GM19328 (cell line): ENCODE measurements around the gene ZFHX2.

Experiments used
- ATAC-seq: cut with Tn5 transposase; IDR thresholded peaks from one replicate; pipeline ENCODE4 v1.9.1; 2021; ENCODE audit warnings: mild to moderate bottlenecking, moderate library complexity; ENCODE audit not compliant: unreplicated experiment

The ZFHX2 gene

GRCh38 chr14:23573384-23574015 lies 21.9 kb upstream of the ZFHX2 start:
- no peak for ATAC-seq

GRCh38 chr14:23572836-23573235 lies 21.3 kb upstream of the ZFHX2 start:
- no peak for ATAC-seq

GRCh38 chr14:23572524-23572828 lies 20.9 kb upstream of the ZFHX2 start:
- ATAC-seq, result no peak

- ATAC-seq, result no peak
Observed at GRCh38 chr14:23571701-23572523, 20.3 kb upstream of the ZFHX2 start.

GRCh38 chr14:23570806-23571483 lies 19.4 kb upstream of the ZFHX2 start:
- no peak for ATAC-seq

GRCh38 chr14:23569443-23570151 lies 18.0 kb upstream of the ZFHX2 start:
- no peak for ATAC-seq

- no peak for ATAC-seq
Observed at GRCh38 chr14:23568600-23569331, 17.2 kb upstream of the ZFHX2 start.

- no peak for ATAC-seq
Observed at GRCh38 chr14:23568021-23568599, 16.5 kb upstream of the ZFHX2 start.

GRCh38 chr14:23567186-23568020 lies 15.8 kb upstream of the ZFHX2 start, which contains the start of gene AP1G2:
AP1G2 (minus strand) TSS chr14:23567791; CDS start chr14:23567314, 477 bp downstream.
- peak; percentile 91 for ATAC-seq

GRCh38 chr14:23566778-23567185 lies 15.2 kb upstream of the ZFHX2 start:
- no peak for ATAC-seq

- no peak for ATAC-seq
Observed at GRCh38 chr14:23566112-23566777, 14.7 kb upstream of the ZFHX2 start.

- no peak for ATAC-seq
Observed at GRCh38 chr14:23565626-23566025, 14.1 kb upstream of the ZFHX2 start.

- ATAC-seq, result no peak
Observed at GRCh38 chr14:23564876-23565275, 13.3 kb upstream of the ZFHX2 start.

- ATAC-seq, result no peak
Observed at GRCh38 chr14:23564181-23564812, 12.7 kb upstream of the ZFHX2 start.

GRCh38 chr14:23563473-23564180 lies 12.1 kb upstream of the ZFHX2 start:
- ATAC-seq, result no peak

- ATAC-seq, result no peak
Observed at GRCh38 chr14:23562822-23563472, 11.4 kb upstream of the ZFHX2 start.
